CD4-positive, alpha-beta T cell (primary cell): Measurements from ENCODE around the gene MRPL19. TPM values are rescaled to one million over a fixed set of nuclear protein-coding genes. Genes with fewer than 3 reads are reported as not detected.

Experiments
- ATAC-seq: fragments of 200-7000 bp; cut with Tn5 transposase; one replicate; pipeline ENCODE4 v1.10.0; 2022; ENCODE audit warnings: mild to moderate bottlenecking; ENCODE audit not compliant: poor library complexity
- CTCF ChIA-PET: fragments of 350-600 bp; sonication (Branson Sonifier 250); formaldehyde crosslinking; loops from one replicate; lab custom pipeline; 2021; ENCODE audit warnings: antibody characterized with exemption, inconsistent platforms; lab: Charles Lee
- POLR2A ChIA-PET: fragments of 350-600 bp; sonication (Branson Sonifier 250); formaldehyde crosslinking; loops from one replicate; lab custom pipeline; 2021; ENCODE audit warnings: antibody characterized with exemption, inconsistent platforms; lab: Charles Lee
- DNase-seq, 14 experiments: peaks; one replicate each; pipeline ENCODE4 v3.0.0-alpha.2; 2013 to 2020; ENCODE audit warnings: mixed read lengths in 2 of 14
- H3K27ac ChIP-seq, 2 donors: one replicate each; pipeline versions ENCODE4 v1.5.1 to v1.7.0; 2013; ENCODE audit warnings: low read length in 2 of 2, low read depth in 1 of 2, mild to moderate bottlenecking in 1 of 2
- H3K27me3 ChIP-seq, 2 experiments: 1 replicate in 1 of 2; 2 replicates in 1 of 2; pipeline versions ENCODE4 v1.6.1 to v1.7.0; 2013; ENCODE audit warnings: low read length in 2 of 2, control low read depth in 1 of 2, mild to moderate bottlenecking in 1 of 2, moderate library complexity in 1 of 2; ENCODE audit not compliant: insufficient read depth in 2 of 2, control insufficient read depth in 1 of 2
- H3K36me3 ChIP-seq: one replicate; pipeline ENCODE4 v1.6.1; 2013; ENCODE audit warnings: low read length, control low read depth; ENCODE audit not compliant: insufficient read depth
- H3K4me1 ChIP-seq: one replicate; pipeline ENCODE4 v1.6.1; 2013; ENCODE audit warnings: low read length, control low read depth; ENCODE audit not compliant: insufficient read depth
- H3K4me3 ChIP-seq: one replicate; pipeline ENCODE4 v1.5.1; 2013; ENCODE audit warnings: mild to moderate bottlenecking, low read length, moderate library complexity
- H3K9me3 ChIP-seq, 2 experiments: 1 replicate in 1 of 2; 2 replicates in 1 of 2; pipeline versions ENCODE4 v1.6.1 to v1.7.0; 2013; ENCODE audit warnings: low read length in 2 of 2, mild to moderate bottlenecking in 2 of 2, control low read depth in 1 of 2, moderate library complexity in 1 of 2; ENCODE audit not compliant: control insufficient read depth in 1 of 2, insufficient read depth in 1 of 2
- H3K27ac Mint-ChIP-seq: one replicate; pipeline ENCODE4 v1.8.0; 2020; ENCODE audit warnings: mixed read lengths
- H3K27me3 Mint-ChIP-seq: one replicate; pipeline ENCODE4 v1.8.0; 2021; ENCODE audit warnings: mixed read lengths
- H3K36me3 Mint-ChIP-seq: one replicate; pipeline ENCODE4 v1.8.0; 2021; ENCODE audit warnings: low read depth, mixed read lengths
- H3K4me1 Mint-ChIP-seq: one replicate; pipeline ENCODE4 v1.8.0; 2021; ENCODE audit warnings: low read depth, mixed read lengths
- H3K4me3 Mint-ChIP-seq: one replicate; pipeline ENCODE4 v1.8.0; 2020; ENCODE audit warnings: mild to moderate bottlenecking, mixed read lengths
- H3K9me3 Mint-ChIP-seq: one replicate; pipeline ENCODE4 v1.8.0; 2020; ENCODE audit warnings: mixed read lengths
- intact Hi-C, 2 experiments: fragments of 100-400 bp; cut with DNase I in 1 of 2; cut with micrococcal nuclease in 1 of 2; formaldehyde crosslinking; loops; one replicate each; pipeline versions ENCODE4 v1.15.1 to v1.9.0; 2023 to 2025; cut with DNase I, micrococcal nuclease
- total RNA-seq, 174 experiments: library from RNA in 2 of 174; stranded (reverse) in 2 of 174; gene quantifications; one replicate each; pipeline ENCODE4 v1.2.3 and lab custom pipeline; 2021 to 2026
- TF ChIP-seq, protein P1 (sequence below): fragments of 200-600 bp; IDR thresholded peaks from one replicate; pipeline ENCODE4 v1.8.0; 2022; ENCODE audit warnings: antibody characterized with exemption, mild to moderate bottlenecking

Gene MRPL19
- total RNA-seq, 2 experiments from 2014 or later: 10.7 to 14.9 TPM

DNA sequence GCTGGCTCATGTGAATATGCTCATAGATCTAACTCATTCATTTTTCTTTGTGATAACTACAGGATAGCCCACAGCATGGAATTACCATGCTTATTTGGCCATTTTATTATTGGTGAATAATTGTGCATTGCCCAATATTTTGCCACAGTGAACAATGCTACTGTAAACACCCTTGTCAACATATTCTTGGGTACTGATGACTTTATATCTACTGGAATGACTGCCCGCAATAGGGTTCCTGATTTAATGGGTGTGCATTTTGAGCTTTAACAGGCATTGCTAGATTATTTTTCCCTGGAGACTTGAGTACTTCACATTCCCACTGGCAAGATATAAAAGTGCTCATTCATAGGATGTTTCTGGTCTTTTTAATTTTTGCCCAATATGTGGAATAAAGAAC is 43.1 kb upstream of the MRPL19 start:
- ATAC-seq: no peak
- Histone ChIP-seq H3K36me3 (no peaks in the 10 kb centered on the region), H3K9me3 (no peaks in the 10 kb centered on the region), H3K27ac (no peak overlapping the region), H3K4me1 (no peaks in the 10 kb centered on the region), H3K4me3 (no peak overlapping the region), H3K27me3 (peaks cover 12 to 20% of the 10 kb centered on the region in 2 experiments)
- intact Hi-C loops: loop anchor here in 1 of 2 experiments (10.0 kb wide), 1 partner anchor 539 kb away; no protein-coding TSS in a partner anchor
- POLR2A ChIA-PET: no interaction called here
- no peak for DNase-seq
- Mint-ChIP-seq H3K27me3 (peaks cover 40% of the 10 kb centered on the region), H3K4me1 (no peaks in the 10 kb centered on the region), H3K36me3 (no peaks in the 10 kb centered on the region), H3K27ac (no peak overlapping the region), H3K9me3 (no peaks in the 10 kb centered on the region), H3K4me3 (no peak overlapping the region)
- TF ChIP-seq, protein P1, sequence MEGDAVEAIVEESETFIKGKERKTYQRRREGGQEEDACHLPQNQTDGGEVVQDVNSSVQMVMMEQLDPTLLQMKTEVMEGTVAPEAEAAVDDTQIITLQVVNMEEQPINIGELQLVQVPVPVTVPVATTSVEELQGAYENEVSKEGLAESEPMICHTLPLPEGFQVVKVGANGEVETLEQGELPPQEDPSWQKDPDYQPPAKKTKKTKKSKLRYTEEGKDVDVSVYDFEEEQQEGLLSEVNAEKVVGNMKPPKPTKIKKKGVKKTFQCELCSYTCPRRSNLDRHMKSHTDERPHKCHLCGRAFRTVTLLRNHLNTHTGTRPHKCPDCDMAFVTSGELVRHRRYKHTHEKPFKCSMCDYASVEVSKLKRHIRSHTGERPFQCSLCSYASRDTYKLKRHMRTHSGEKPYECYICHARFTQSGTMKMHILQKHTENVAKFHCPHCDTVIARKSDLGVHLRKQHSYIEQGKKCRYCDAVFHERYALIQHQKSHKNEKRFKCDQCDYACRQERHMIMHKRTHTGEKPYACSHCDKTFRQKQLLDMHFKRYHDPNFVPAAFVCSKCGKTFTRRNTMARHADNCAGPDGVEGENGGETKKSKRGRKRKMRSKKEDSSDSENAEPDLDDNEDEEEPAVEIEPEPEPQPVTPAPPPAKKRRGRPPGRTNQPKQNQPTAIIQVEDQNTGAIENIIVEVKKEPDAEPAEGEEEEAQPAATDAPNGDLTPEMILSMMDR: no peak
- CTCF ChIA-PET: no interaction called here

DNA sequence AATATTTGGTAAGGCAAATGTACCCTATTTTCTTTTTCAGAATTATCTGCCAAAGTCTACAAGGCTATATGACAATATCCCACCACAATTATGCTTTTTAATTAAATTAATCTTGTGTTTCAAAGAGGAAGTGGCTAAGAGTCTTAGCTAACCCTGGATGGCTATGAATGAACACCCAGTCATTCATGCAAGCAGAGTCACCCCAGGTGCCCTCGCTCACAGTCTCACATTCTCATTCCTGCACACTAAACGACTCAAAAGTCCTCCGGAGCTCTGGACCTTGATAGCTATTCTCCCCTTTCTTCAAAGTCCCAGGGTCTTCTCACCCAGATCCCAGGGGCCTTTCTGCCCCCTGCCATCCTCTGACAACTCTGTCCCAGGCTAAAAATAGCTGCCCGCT is 42.1 kb upstream of the MRPL19 start:
- TF ChIP-seq, protein P1: no peak

DNA sequence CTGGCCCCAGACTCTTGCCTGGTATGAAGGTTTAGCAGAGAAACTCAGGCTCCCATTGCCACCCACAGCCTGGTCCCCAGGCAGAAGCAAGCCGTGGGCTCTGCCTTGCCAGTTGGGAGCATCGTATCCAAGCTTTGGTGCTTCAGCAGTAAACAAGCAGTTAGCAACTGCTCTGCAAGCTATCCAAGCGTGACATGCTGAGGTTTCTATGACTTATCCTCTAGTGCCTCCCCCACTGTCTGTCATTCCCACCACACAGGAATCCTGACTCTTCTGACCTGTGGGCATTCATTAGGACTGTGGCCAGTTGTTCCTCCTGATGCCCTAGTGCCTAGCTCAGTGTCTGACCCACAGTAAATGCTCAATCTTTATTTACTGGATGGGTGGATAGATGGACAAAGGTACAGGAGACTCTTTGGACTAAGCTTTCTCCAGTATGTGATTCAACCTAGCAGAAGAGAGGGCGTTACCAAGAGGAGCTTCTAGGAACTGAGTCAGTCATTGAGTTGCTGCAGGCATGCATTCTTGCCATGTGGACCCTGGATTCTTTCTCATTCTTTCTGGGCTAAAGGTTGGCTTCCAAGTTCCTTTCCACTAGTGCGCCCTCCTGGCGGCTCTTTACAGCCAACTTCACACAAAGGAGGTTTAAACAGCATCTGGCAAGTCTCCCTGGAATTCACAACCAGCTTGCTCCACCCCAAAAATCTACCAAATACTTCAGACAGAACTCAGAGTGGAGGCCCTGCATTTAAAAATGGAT is 40.6 kb upstream of the MRPL19 start:
- peaks cover 65% of the 10 kb centered on the region for H3K27me3 Mint-ChIP-seq
- H3K4me1 Mint-ChIP-seq: no peaks in the 10 kb centered on the region
- POLR2A ChIA-PET: no interaction called here
- Histone ChIP-seq H3K27ac (no peak overlapping the region), H3K36me3 (no peaks in the 10 kb centered on the region), H3K9me3 (no peaks in the 10 kb centered on the region), H3K27me3 (peaks cover 27 to 28% of the 10 kb centered on the region in 2 experiments), H3K4me3 (no peak overlapping the region), H3K4me1 (peaks cover 4% of the 10 kb centered on the region)
- no peak for ATAC-seq
- CTCF ChIA-PET: no interaction called here
- no peak for DNase-seq
- H3K36me3 Mint-ChIP-seq: no peaks in the 10 kb centered on the region
- no peaks in the 10 kb centered on the region for H3K9me3 Mint-ChIP-seq
- intact Hi-C loops: loop anchor here (5.0 to 10.0 kb wide), 2 partner anchors 541 to 914 kb away; no protein-coding TSS in a partner anchor
- H3K4me3 Mint-ChIP-seq: no peak overlapping the region
- TF ChIP-seq, protein P1: no peak
- no peak overlapping the region for H3K27ac Mint-ChIP-seq

More for the DNA sequence above, 42.1 kb upstream of the MRPL19 start:
- Mint-ChIP-seq H3K27me3 (peaks cover 50% of the 10 kb centered on the region), H3K4me3 (no peak overlapping the region), H3K36me3 (no peaks in the 10 kb centered on the region), H3K27ac (no peak overlapping the region), H3K4me1 (no peaks in the 10 kb centered on the region), H3K9me3 (no peaks in the 10 kb centered on the region)
- Histone ChIP-seq H3K27ac (no peak overlapping the region), H3K27me3 (peaks cover 20 to 28% of the 10 kb centered on the region in 2 experiments), H3K9me3 (no peaks in the 10 kb centered on the region), H3K36me3 (no peaks in the 10 kb centered on the region), H3K4me3 (no peak overlapping the region), H3K4me1 (peaks cover 4% of the 10 kb centered on the region)
- ChIA-PET CTCF (no interaction called here), POLR2A (no interaction called here)
- DNase-seq (no peak), ATAC-seq (no peak)
- intact Hi-C loops: loop anchor here in 1 of 2 experiments (10.0 kb wide), 1 partner anchor 540 kb away; no protein-coding TSS in a partner anchor
